Esophagus (tissue), 2 donors: ENCODE data around the gene RACGAP1. TPM values are rescaled to one million over a fixed set of nuclear protein-coding genes. Genes with fewer than 3 reads are reported as not detected.
"Not testable (repeated sequence)": the region's sequence is repeated elsewhere in the genome, so short reads cannot be mapped to it uniquely, and the experiment has no call there.

Source experiments
- H3K27ac ChIP-seq, 2 donors: one replicate each; pipeline ENCODE4 v1.5.1; 2013; ENCODE audit warnings: low read depth in 2 of 2, mild to moderate bottlenecking in 2 of 2, inconsistent platforms in 1 of 2, low read length in 1 of 2, moderate library complexity in 1 of 2
- H3K27me3 ChIP-seq, 2 donors: one replicate each; pipeline ENCODE4 v1.6.1; 2013; ENCODE audit warnings: low read length in 2 of 2, control low read depth in 1 of 2, mild to moderate bottlenecking in 1 of 2; ENCODE audit not compliant: insufficient read depth in 2 of 2, control insufficient read depth in 1 of 2
- H3K36me3 ChIP-seq, 2 donors: one replicate each; pipeline ENCODE4 v1.6.1; 2013; ENCODE audit warnings: low read length in 1 of 2; ENCODE audit not compliant: control insufficient read depth in 2 of 2, insufficient read depth in 2 of 2
- H3K4me1 ChIP-seq, 2 donors: one replicate each; pipeline ENCODE4 v1.6.1; 2013; ENCODE audit warnings: low read length in 1 of 2; ENCODE audit not compliant: control insufficient read depth in 2 of 2, insufficient read depth in 2 of 2
- H3K4me3 ChIP-seq, 2 donors: one replicate each; pipeline ENCODE4 v1.5.1; 2013; ENCODE audit warnings: low read length in 2 of 2, mild to moderate bottlenecking in 2 of 2, low read depth in 1 of 2, moderate library complexity in 1 of 2
- H3K9me3 ChIP-seq, 2 donors: one replicate each; pipeline ENCODE4 v1.6.1; 2013; ENCODE audit warnings: mild to moderate bottlenecking in 2 of 2, low read depth in 1 of 2, low read length in 1 of 2, moderate library complexity in 1 of 2; ENCODE audit not compliant: control insufficient read depth in 2 of 2, insufficient read depth in 1 of 2
- WGBS, 2 donors: extraction: QIAGEN DNeasy Blood & Tissue Kit; methylation state at CpG; one replicate each; pipeline ENCODE4 v1.1.7; 2013; 5-methylcytosine and 5-hydroxymethylcytosine counted together
- polyA plus RNA-seq, 2 donors: library from polyadenylated mRNA; stranded (reverse); fragments of 200-250 nt; gene quantifications; one replicate each; pipeline ENCODE4 v1.2.3, GENCODE V29; 2013
- donor health status: healthy with polysubstance abuse.
- donor health status: Bipolar disorder and iron deficiency.

RACGAP1 gene
- polyA plus RNA-seq, 2 donors = 6.0 to 16.8 TPM

- Histone ChIP-seq H3K4me3 (no peak overlapping the region), H3K27me3 (no peaks in the 10 kb centered on the region), H3K9me3 (no peaks in the 10 kb centered on the region), H3K4me1 (no peaks in the 10 kb centered on the region), H3K27ac (no peak overlapping the region), H3K36me3 (no peaks in the 10 kb centered on the region)
- WGBS, 2 donors = 89 to 93% methylated on average over 4 of the region's 4 CpGs
These were observed 13.0 kb upstream of the RACGAP1 start for GRCh38 chr12:50038336-50038735.

- Histone ChIP-seq H3K4me3 (peak overlapping the region; percentile 12 to 20), H3K27me3 (no peaks in the 10 kb centered on the region), H3K27ac (no peak overlapping the region), H3K9me3 (no peaks in the 10 kb centered on the region), H3K36me3 (no peaks in the 10 kb centered on the region), H3K4me1 (peaks cover 0 to 3% of the 10 kb centered on the region in 2 donors)
- WGBS, 2 donors = 23 to 26% methylated on average over 31 to 37 of the region's 37 CpGs
These were observed 7.7 kb upstream of the RACGAP1 start for GRCh38 chr12:50032854-50033581.

- WGBS, 2 donors = 31 to 34% methylated on average over 15 to 21 of the region's 21 CpGs
- Histone ChIP-seq H3K9me3 (no peaks in the 10 kb centered on the region), H3K4me1 (peaks cover 0 to 3% of the 10 kb centered on the region in 2 donors), H3K27ac (no peak overlapping the region), H3K36me3 (no peaks in the 10 kb centered on the region), H3K4me3 (peak overlapping the region; percentile 12 to 20), H3K27me3 (no peaks in the 10 kb centered on the region)
These were observed 7.2 kb upstream of the RACGAP1 start for GRCh38 chr12:50032515-50032853.

GRCh38 chr12:50030449-50030848 is 5.2 kb upstream of the RACGAP1 start:
- H3K9me3 ChIP-seq, H3K36me3 ChIP-seq, H3K4me1 ChIP-seq, H3K4me3 ChIP-seq, H3K27ac ChIP-seq, H3K27me3 ChIP-seq: not testable (repeated sequence)
- 90 to 91% methylated on average over 9 of the region's 9 CpGs for WGBS, 2 donors

GRCh38 chr12:50026691-50027090 is 1.4 kb upstream of the RACGAP1 start:
- no peaks in the 10 kb centered on the region for H3K9me3 ChIP-seq
- no peaks in the 10 kb centered on the region for H3K4me1 ChIP-seq
- H3K27ac ChIP-seq = no peak overlapping the region
- no peak overlapping the region for H3K4me3 ChIP-seq
- H3K36me3 ChIP-seq = no peaks in the 10 kb centered on the region
- 89 to 93% methylated on average over 3 of the region's 3 CpGs for WGBS, 2 donors
- no peaks in the 10 kb centered on the region for H3K27me3 ChIP-seq

- Histone ChIP-seq H3K27ac (peak overlapping the region in 1 of 2 donors; percentile 75), H3K36me3 (no peaks in the 10 kb centered on the region), H3K9me3 (no peaks in the 10 kb centered on the region), H3K4me1 (no peaks in the 10 kb centered on the region), H3K4me3 (peak overlapping the region; percentile 82 to 89), H3K27me3 (no peaks in the 10 kb centered on the region)
- 1 to 2% methylated on average over 16 of the region's 16 CpGs for WGBS, 2 donors
These were observed 498 bp downstream of the RACGAP1 start for GRCh38 chr12:50024805-50025186.

GRCh38 chr12:50024227-50024626 is 1.1 kb downstream of the RACGAP1 start:
- Histone ChIP-seq H3K27me3 (no peaks in the 10 kb centered on the region), H3K4me3 (peak overlapping the region in 1 of 2 donors; percentile 89), H3K27ac (no peak overlapping the region), H3K36me3 (no peaks in the 10 kb centered on the region), H3K4me1 (no peaks in the 10 kb centered on the region), H3K9me3 (no peaks in the 10 kb centered on the region)
- 66 to 79% methylated on average over 8 of the region's 8 CpGs for WGBS, 2 donors

GRCh38 chr12:50022903-50023302 is 2.4 kb downstream of the RACGAP1 start:
- Histone ChIP-seq H3K36me3 (no peaks in the 10 kb centered on the region), H3K27ac (no peak overlapping the region), H3K4me3 (no peak overlapping the region), H3K4me1 (no peaks in the 10 kb centered on the region), H3K27me3 (no peaks in the 10 kb centered on the region), H3K9me3 (no peaks in the 10 kb centered on the region)
- 100% methylated on average over 1 of the region's 1 CpG for WGBS, 2 donors

GRCh38 chr12:50021031-50021430 is 4.3 kb downstream of the RACGAP1 start:
- WGBS, 2 donors = 63 to 64% methylated on average over 4 of the region's 4 CpGs
- Histone ChIP-seq H3K4me3 (no peak overlapping the region), H3K27ac (peak overlapping the region in 1 of 2 donors; percentile 10), H3K36me3 (no peaks in the 10 kb centered on the region), H3K9me3 (no peaks in the 10 kb centered on the region), H3K27me3 (no peaks in the 10 kb centered on the region), H3K4me1 (peaks cover 0 to 2% of the 10 kb centered on the region in 2 donors)

GRCh38 chr12:50019524-50019923 is 5.8 kb downstream of the RACGAP1 start:
- Histone ChIP-seq H3K4me3 (no peak overlapping the region), H3K27me3 (no peaks in the 10 kb centered on the region), H3K36me3 (peaks cover 0 to under 1% of the 10 kb centered on the region in 2 donors), H3K27ac (no peak overlapping the region), H3K9me3 (no peaks in the 10 kb centered on the region), H3K4me1 (peaks cover 0 to 2% of the 10 kb centered on the region in 2 donors)
- WGBS, 2 donors = 96 to 100% methylated on average over 2 of the region's 2 CpGs
